ENCODE measurements around the gene KLF9.

Gene KLF9

GRCh38 chr9:70455993-70456704 lies 41.7 kb upstream of the KLF9 start:
- 100% methylated on average over 2 of the region's 7 CpGs for WGBS (ENCODE audit: extremely low coverage, insufficient coverage, insufficient read length)
- Histone ChIP-seq H4K12ac (ENCODE audit: low read depth, low read length) (no peak overlapping the region), H2BK5ac (ENCODE audit: low read depth, low read length, poor library complexity) (no peak overlapping the region), H3K18ac (ENCODE audit: low read length) (no peak overlapping the region), H3K4me3 (ENCODE audit: low read depth, low read length) (no peak overlapping the region), H3K4ac (ENCODE audit: low read depth, low read length) (no peak overlapping the region), H2AFZ (ENCODE audit: insufficient read depth, low read length, poor library complexity) (no peak overlapping the region), H2BK12ac (ENCODE audit: low read length) (no peak overlapping the region), H3K9me3 (ENCODE audit: insufficient read depth, low read depth, low read length) (no peaks in the 10 kb centered on the region), H3K79me2 (ENCODE audit: control insufficient read depth, insufficient read depth, low read length, poor library complexity) (no peaks in the 10 kb centered on the region), H3K9ac (ENCODE audit: low read length) (no peak overlapping the region), H3K27ac (ENCODE audit: low read depth, low read length) (no peak overlapping the region), H3K79me1 (ENCODE audit: low read length) (no peaks in the 10 kb centered on the region), H2BK120ac (ENCODE audit: insufficient read depth, low read length, poor library complexity) (no peak overlapping the region), H3K4me1 (ENCODE audit: control insufficient read depth in 1 of 2, insufficient read depth in 2 of 2, low read length in 2 of 2) (no peaks in the 10 kb centered on the region), H3K23ac (ENCODE audit: low read length) (no peak overlapping the region), H2AK5ac (ENCODE audit: low read length) (no peak overlapping the region), H3K14ac (ENCODE audit: low read length) (no peak overlapping the region), H4K91ac (ENCODE audit: low read depth, low read length) (no peak overlapping the region), H3K36me3 (ENCODE audit: control insufficient read depth in 1 of 2, insufficient read depth in 2 of 2, low read length in 2 of 2) (no peaks in the 10 kb centered on the region), H3K27me3 (ENCODE audit: insufficient read depth, low read length) (no peaks in the 10 kb centered on the region), H3K4me2 (ENCODE audit: low read length) (no peak overlapping the region), H4K8ac (ENCODE audit: low read depth, low read length) (no peak overlapping the region)
- DNase-seq, result no peak

- Histone ChIP-seq H3K27me3 (ENCODE audit: insufficient read depth, low read length) (no peaks in the 10 kb centered on the region), H3K79me1 (ENCODE audit: low read length) (no peaks in the 10 kb centered on the region), H2BK5ac (ENCODE audit: low read depth, low read length, poor library complexity) (no peak overlapping the region), H3K27ac (ENCODE audit: low read depth, low read length) (no peak overlapping the region), H3K18ac (ENCODE audit: low read length) (no peak overlapping the region), H2AFZ (ENCODE audit: insufficient read depth, low read length, poor library complexity) (no peak overlapping the region), H2BK12ac (ENCODE audit: low read length) (no peak overlapping the region), H3K9me3 (ENCODE audit: insufficient read depth, low read depth, low read length) (no peaks in the 10 kb centered on the region), H3K79me2 (ENCODE audit: control insufficient read depth, insufficient read depth, low read length, poor library complexity) (no peaks in the 10 kb centered on the region), H3K14ac (ENCODE audit: low read length) (no peak overlapping the region), H3K4me2 (ENCODE audit: low read length) (no peak overlapping the region), H3K9ac (ENCODE audit: low read length) (no peak overlapping the region), H3K4me1 (ENCODE audit: control insufficient read depth in 1 of 2, insufficient read depth in 2 of 2, low read length in 2 of 2) (no peaks in the 10 kb centered on the region), H3K4ac (ENCODE audit: low read depth, low read length) (no peak overlapping the region), H4K12ac (ENCODE audit: low read depth, low read length) (no peak overlapping the region), H4K91ac (ENCODE audit: low read depth, low read length) (no peak overlapping the region), H3K36me3 (ENCODE audit: control insufficient read depth in 1 of 2, insufficient read depth in 2 of 2, low read length in 2 of 2) (no peaks in the 10 kb centered on the region), H2BK120ac (ENCODE audit: insufficient read depth, low read length, poor library complexity) (no peak overlapping the region), H3K23ac (ENCODE audit: low read length) (no peak overlapping the region), H3K4me3 (ENCODE audit: low read depth, low read length) (no peak overlapping the region), H2AK5ac (ENCODE audit: low read length) (no peak overlapping the region), H4K8ac (ENCODE audit: low read depth, low read length) (no peak overlapping the region)
- DNase-seq, result no peak
- WGBS (ENCODE audit: extremely low coverage, insufficient coverage, insufficient read length), result no CpG with 5 or more reads among the region's 3 CpGs
Measured at GRCh38 chr9:70452365-70452764, 37.9 kb upstream of the KLF9 start.

GRCh38 chr9:70451765-70452164 lies 37.3 kb upstream of the KLF9 start:
- Histone ChIP-seq H4K91ac (ENCODE audit: low read depth, low read length) (no peak overlapping the region), H2AFZ (ENCODE audit: insufficient read depth, low read length, poor library complexity) (no peak overlapping the region), H3K4me3 (ENCODE audit: low read depth, low read length) (no peak overlapping the region), H3K9ac (ENCODE audit: low read length) (no peak overlapping the region), H3K18ac (ENCODE audit: low read length) (no peak overlapping the region), H3K79me1 (ENCODE audit: low read length) (no peaks in the 10 kb centered on the region), H4K12ac (ENCODE audit: low read depth, low read length) (no peak overlapping the region), H3K9me3 (ENCODE audit: insufficient read depth, low read depth, low read length) (no peaks in the 10 kb centered on the region), H2AK5ac (ENCODE audit: low read length) (no peak overlapping the region), H3K27me3 (ENCODE audit: insufficient read depth, low read length) (no peaks in the 10 kb centered on the region), H3K36me3 (ENCODE audit: control insufficient read depth in 1 of 2, insufficient read depth in 2 of 2, low read length in 2 of 2) (no peaks in the 10 kb centered on the region), H3K27ac (ENCODE audit: low read depth, low read length) (no peak overlapping the region), H3K79me2 (ENCODE audit: control insufficient read depth, insufficient read depth, low read length, poor library complexity) (no peaks in the 10 kb centered on the region), H3K14ac (ENCODE audit: low read length) (no peak overlapping the region), H4K8ac (ENCODE audit: low read depth, low read length) (no peak overlapping the region), H3K4me1 (ENCODE audit: control insufficient read depth in 1 of 2, insufficient read depth in 2 of 2, low read length in 2 of 2) (no peaks in the 10 kb centered on the region), H3K4me2 (ENCODE audit: low read length) (no peak overlapping the region), H2BK120ac (ENCODE audit: insufficient read depth, low read length, poor library complexity) (no peak overlapping the region), H3K23ac (ENCODE audit: low read length) (no peak overlapping the region), H2BK5ac (ENCODE audit: low read depth, low read length, poor library complexity) (no peak overlapping the region), H2BK12ac (ENCODE audit: low read length) (no peak overlapping the region), H3K4ac (ENCODE audit: low read depth, low read length) (no peak overlapping the region)
- WGBS (ENCODE audit: extremely low coverage, insufficient coverage, insufficient read length), result no CpG with 5 or more reads among the region's 5 CpGs
- no peak for DNase-seq

- no peak overlapping the region for H4K8ac ChIP-seq (ENCODE audit: low read depth, low read length)
- no CpG with 5 or more reads among the region's 5 CpGs for WGBS (ENCODE audit: extremely low coverage, insufficient coverage, insufficient read length)
- no peak overlapping the region for H2BK120ac ChIP-seq (ENCODE audit: insufficient read depth, low read length, poor library complexity)
- H3K9me3 ChIP-seq (ENCODE audit: insufficient read depth, low read depth, low read length), result no peaks in the 10 kb centered on the region
- H3K4me1 ChIP-seq (ENCODE audit: control insufficient read depth in 1 of 2, insufficient read depth in 2 of 2, low read length in 2 of 2), result no peaks in the 10 kb centered on the region
- H3K27me3 ChIP-seq (ENCODE audit: insufficient read depth, low read length), result no peaks in the 10 kb centered on the region
- no peaks in the 10 kb centered on the region for H3K36me3 ChIP-seq (ENCODE audit: control insufficient read depth in 1 of 2, insufficient read depth in 2 of 2, low read length in 2 of 2)
- H4K12ac ChIP-seq (ENCODE audit: low read depth, low read length), result no peak overlapping the region
- H3K23ac ChIP-seq (ENCODE audit: low read length), result no peak overlapping the region
- H3K4me2 ChIP-seq (ENCODE audit: low read length), result no peak overlapping the region
- no peaks in the 10 kb centered on the region for H3K79me2 ChIP-seq (ENCODE audit: control insufficient read depth, insufficient read depth, low read length, poor library complexity)
- no peak overlapping the region for H3K9ac ChIP-seq (ENCODE audit: low read length)
- H3K4me3 ChIP-seq (ENCODE audit: low read depth, low read length), result no peak overlapping the region
- H3K14ac ChIP-seq (ENCODE audit: low read length), result no peak overlapping the region
- no peak for DNase-seq
- no peak overlapping the region for H2AFZ ChIP-seq (ENCODE audit: insufficient read depth, low read length, poor library complexity)
- no peak overlapping the region for H2AK5ac ChIP-seq (ENCODE audit: low read length)
- H3K4ac ChIP-seq (ENCODE audit: low read depth, low read length), result no peak overlapping the region
- H2BK5ac ChIP-seq (ENCODE audit: low read depth, low read length, poor library complexity), result no peak overlapping the region
- H3K79me1 ChIP-seq (ENCODE audit: low read length), result no peaks in the 10 kb centered on the region
- no peak overlapping the region for H3K27ac ChIP-seq (ENCODE audit: low read depth, low read length)
- no peak overlapping the region for H2BK12ac ChIP-seq (ENCODE audit: low read length)
- H4K91ac ChIP-seq (ENCODE audit: low read depth, low read length), result no peak overlapping the region
- no peak overlapping the region for H3K18ac ChIP-seq (ENCODE audit: low read length)
Measured at GRCh38 chr9:70450738-70451137, 36.3 kb upstream of the KLF9 start.
